Activated CD4-positive, alpha-beta T cell treated with anti-CD3 and anti-CD28 coated beads, Interleukin-2, Interleukin-6, amounts not matched to agents 100 ng/mL and 50 ng/mL, durations not matched to agents 16 hours and 8 hours (primary cell): Measurements from ENCODE around the gene TMEM243.
"Not testable (repeated sequence)": the region's sequence is repeated elsewhere in the genome, so short reads cannot be mapped to it uniquely, and the experiment has no call there.

Experiments
- DNase-seq: peaks from one replicate; pipeline ENCODE4 v3.0.0-alpha.2; 2020

The TMEM243 gene

GRCh38 chr7:87210506-87210905 is 9.0 kb downstream of the TMEM243 start:
- no peak for DNase-seq

GRCh38 chr7:87209295-87209924 is 10.1 kb downstream of the TMEM243 start:
- DNase-seq = no peak

GRCh38 chr7:87206361-87206760 is 13.2 kb downstream of the TMEM243 start:
- no peak for DNase-seq

- not testable (repeated sequence) for DNase-seq
Measured at GRCh38 chr7:87205701-87206100, 13.8 kb downstream of the TMEM243 start.

- DNase-seq = no peak
Measured at GRCh38 chr7:87204933-87205332, 14.6 kb downstream of the TMEM243 start.

- not testable (repeated sequence) for DNase-seq
Measured at GRCh38 chr7:87203929-87204328, 15.6 kb downstream of the TMEM243 start.

GRCh38 chr7:87202705-87203104 is 16.8 kb downstream of the TMEM243 start:
- no peak for DNase-seq

- no peak for DNase-seq
Measured at GRCh38 chr7:87202208-87202607, 17.3 kb downstream of the TMEM243 start.

- DNase-seq = no peak
Measured at GRCh38 chr7:87199700-87200450, 19.7 kb downstream of the TMEM243 start.

- DNase-seq = no peak
Measured at GRCh38 chr7:87199241-87199640, 20.3 kb downstream of the TMEM243 start.

GRCh38 chr7:87193912-87194311 is 25.6 kb downstream of the TMEM243 start:
- DNase-seq = no peak

GRCh38 chr7:87192784-87193487 is 26.6 kb downstream of the TMEM243 start:
- no peak for DNase-seq

- no peak for DNase-seq
Measured at GRCh38 chr7:87190783-87191182, 28.7 kb downstream of the TMEM243 start.

GRCh38 chr7:87188930-87189329 is 30.6 kb downstream of the TMEM243 start:
- no peak for DNase-seq

GRCh38 chr7:87187120-87187519 is 32.4 kb downstream of the TMEM243 start:
- no peak for DNase-seq

GRCh38 chr7:87179180-87179579 is 40.4 kb downstream of the TMEM243 start:
- no peak for DNase-seq

- no peak for DNase-seq
Measured at GRCh38 chr7:87178320-87178719, 41.2 kb downstream of the TMEM243 start.

GRCh38 chr7:87173471-87173870 is 46.1 kb downstream of the TMEM243 start:
- DNase-seq = no peak

GRCh38 chr7:87171282-87171934 is 48.1 kb downstream of the TMEM243 start:
- no peak for DNase-seq

- no peak for DNase-seq
Measured at GRCh38 chr7:87170828-87171227, 48.7 kb downstream of the TMEM243 start.

GRCh38 chr7:87164433-87164832 is 55.1 kb downstream of the TMEM243 start:
- no peak for DNase-seq

GRCh38 chr7:87159538-87159937 is 60.0 kb downstream of the TMEM243 start:
- DNase-seq = no peak

GRCh38 chr7:87156709-87157108 is 62.8 kb downstream of the TMEM243 start:
- DNase-seq = no peak
